Panc1 (cell line): ENCODE measurements around the gene SNRNP70.

ENCODE experiments used
- POLR2AphosphoS5 ChIP-seq: IDR thresholded peaks from 2 replicates; pipeline ENCODE4 v1.6.1; 2012; ENCODE audit warnings: mild to moderate bottlenecking, low read depth, low read length, moderate library complexity
- SIN3A ChIP-seq: IDR thresholded peaks from 2 replicates; pipeline ENCODE4 v1.6.1; 2012; ENCODE audit warnings: low read depth, mild to moderate bottlenecking, low read length, moderate library complexity, borderline replicate concordance; ENCODE audit not compliant: insufficient read depth
- TF ChIP-seq, protein P1 (sequence below): fragments of 450-650 bp; IDR thresholded peaks from 2 replicates; pipeline ENCODE4 v1.5.1; 2017; ENCODE audit warnings: mild to moderate bottlenecking
- TF ChIP-seq, protein P2 (sequence below), 2 experiments: IDR thresholded peaks; 2 replicates each; pipeline ENCODE4 v1.6.1; 2011 to 2012; ENCODE audit warnings: low read depth in 2 of 2, control low read depth in 1 of 2, low read length in 1 of 2, mild to moderate bottlenecking in 1 of 2, moderate library complexity in 1 of 2; ENCODE audit not compliant: insufficient read depth in 1 of 2

DNA sequence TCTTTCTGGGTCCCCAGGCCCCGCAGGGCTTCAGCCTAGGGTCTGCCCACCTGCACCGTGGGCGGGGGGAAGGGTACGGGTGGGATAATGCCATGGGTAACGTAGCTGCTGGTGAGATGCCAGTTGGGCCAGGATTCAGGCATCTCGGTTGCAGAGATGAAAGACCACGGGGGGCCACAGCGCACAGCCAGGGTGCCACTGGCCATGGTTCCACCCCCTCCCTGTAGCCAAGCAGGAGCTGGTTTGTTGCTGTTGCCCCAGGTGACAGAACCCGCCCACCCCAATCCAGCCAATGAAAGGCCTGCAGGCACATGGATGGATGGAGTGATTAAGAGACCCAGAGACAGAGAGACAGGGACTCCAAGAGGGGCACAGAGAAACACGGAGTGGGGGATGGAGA lies 26.7 kb upstream of the SNRNP70 start:
- TF ChIP-seq, protein P1, sequence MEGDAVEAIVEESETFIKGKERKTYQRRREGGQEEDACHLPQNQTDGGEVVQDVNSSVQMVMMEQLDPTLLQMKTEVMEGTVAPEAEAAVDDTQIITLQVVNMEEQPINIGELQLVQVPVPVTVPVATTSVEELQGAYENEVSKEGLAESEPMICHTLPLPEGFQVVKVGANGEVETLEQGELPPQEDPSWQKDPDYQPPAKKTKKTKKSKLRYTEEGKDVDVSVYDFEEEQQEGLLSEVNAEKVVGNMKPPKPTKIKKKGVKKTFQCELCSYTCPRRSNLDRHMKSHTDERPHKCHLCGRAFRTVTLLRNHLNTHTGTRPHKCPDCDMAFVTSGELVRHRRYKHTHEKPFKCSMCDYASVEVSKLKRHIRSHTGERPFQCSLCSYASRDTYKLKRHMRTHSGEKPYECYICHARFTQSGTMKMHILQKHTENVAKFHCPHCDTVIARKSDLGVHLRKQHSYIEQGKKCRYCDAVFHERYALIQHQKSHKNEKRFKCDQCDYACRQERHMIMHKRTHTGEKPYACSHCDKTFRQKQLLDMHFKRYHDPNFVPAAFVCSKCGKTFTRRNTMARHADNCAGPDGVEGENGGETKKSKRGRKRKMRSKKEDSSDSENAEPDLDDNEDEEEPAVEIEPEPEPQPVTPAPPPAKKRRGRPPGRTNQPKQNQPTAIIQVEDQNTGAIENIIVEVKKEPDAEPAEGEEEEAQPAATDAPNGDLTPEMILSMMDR = no peak
- TF ChIP-seq, protein P2, sequence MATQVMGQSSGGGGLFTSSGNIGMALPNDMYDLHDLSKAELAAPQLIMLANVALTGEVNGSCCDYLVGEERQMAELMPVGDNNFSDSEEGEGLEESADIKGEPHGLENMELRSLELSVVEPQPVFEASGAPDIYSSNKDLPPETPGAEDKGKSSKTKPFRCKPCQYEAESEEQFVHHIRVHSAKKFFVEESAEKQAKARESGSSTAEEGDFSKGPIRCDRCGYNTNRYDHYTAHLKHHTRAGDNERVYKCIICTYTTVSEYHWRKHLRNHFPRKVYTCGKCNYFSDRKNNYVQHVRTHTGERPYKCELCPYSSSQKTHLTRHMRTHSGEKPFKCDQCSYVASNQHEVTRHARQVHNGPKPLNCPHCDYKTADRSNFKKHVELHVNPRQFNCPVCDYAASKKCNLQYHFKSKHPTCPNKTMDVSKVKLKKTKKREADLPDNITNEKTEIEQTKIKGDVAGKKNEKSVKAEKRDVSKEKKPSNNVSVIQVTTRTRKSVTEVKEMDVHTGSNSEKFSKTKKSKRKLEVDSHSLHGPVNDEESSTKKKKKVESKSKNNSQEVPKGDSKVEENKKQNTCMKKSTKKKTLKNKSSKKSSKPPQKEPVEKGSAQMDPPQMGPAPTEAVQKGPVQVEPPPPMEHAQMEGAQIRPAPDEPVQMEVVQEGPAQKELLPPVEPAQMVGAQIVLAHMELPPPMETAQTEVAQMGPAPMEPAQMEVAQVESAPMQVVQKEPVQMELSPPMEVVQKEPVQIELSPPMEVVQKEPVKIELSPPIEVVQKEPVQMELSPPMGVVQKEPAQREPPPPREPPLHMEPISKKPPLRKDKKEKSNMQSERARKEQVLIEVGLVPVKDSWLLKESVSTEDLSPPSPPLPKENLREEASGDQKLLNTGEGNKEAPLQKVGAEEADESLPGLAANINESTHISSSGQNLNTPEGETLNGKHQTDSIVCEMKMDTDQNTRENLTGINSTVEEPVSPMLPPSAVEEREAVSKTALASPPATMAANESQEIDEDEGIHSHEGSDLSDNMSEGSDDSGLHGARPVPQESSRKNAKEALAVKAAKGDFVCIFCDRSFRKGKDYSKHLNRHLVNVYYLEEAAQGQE (IDR thresholded peaks at IDR 0.05; ENCODE audit: insufficient read depth in 1 of 2, low read depth in 2 of 2, low read length in 1 of 2) = no peak
- TF ChIP-seq POLR2AphosphoS5 (no peak), SIN3A (no peak)
